C4-2B (cell line): ENCODE measurements around the gene NXF1.

Experiments used
- CTCF ChIP-seq: fragments of 450-650 bp; conservative IDR thresholded peaks from 2 replicates; pipeline ENCODE4 v1.5.1; 2017; ENCODE audit warnings: mild to moderate bottlenecking
- ZFX ChIP-seq: fragments of 450-650 bp; IDR thresholded peaks from 2 replicates; pipeline ENCODE4 v1.6.1; 2017

DNA sequence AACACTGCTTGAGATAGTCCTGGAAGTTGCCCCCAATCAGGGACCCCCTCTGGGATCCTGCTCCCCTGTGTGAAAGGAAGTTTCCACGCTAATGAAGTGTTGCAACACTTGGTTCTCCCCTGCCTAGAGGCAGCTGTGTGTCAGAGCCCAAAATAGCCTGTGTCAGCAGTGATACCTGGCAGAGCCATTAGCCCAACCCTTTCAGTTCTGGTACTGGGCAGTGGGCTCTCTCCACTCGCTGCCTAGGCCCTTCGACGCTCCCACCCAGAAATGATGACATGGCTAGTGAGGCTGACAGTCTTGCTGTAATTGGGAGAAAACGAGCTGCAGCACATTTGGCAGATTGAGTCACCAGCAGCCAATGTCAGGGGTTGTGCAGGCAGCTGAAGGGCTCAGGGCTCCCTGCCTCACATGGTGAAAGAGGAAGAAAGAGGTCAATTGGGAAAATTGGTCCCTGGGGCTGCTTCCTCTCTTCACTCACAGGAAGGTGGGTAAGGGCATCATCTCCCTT is 1.4 kb upstream of the NXF1 start:
- no peak for TF ChIP-seq CTCF
- no peak for TF ChIP-seq ZFX
